Neural progenitor cell (in vitro differentiated cells): ENCODE data around the gene PRR30. TPM values are rescaled to one million over a fixed set of nuclear protein-coding genes. Genes with fewer than 3 reads are reported as not detected.

Source experiments
- DNase-seq: peaks from one replicate; pipeline ENCODE4 v3.0.0-alpha.2; 2016; ENCODE audit warnings: low spot score
- H2AFZ ChIP-seq: fragments of 200-600 bp; sonication (generic); replicated peaks from 2 replicates; pipeline ENCODE4 v1.6.1; 2016; ENCODE audit warnings: antibody characterized with exemption
- H3F3A ChIP-seq: fragments of 200-600 bp; sonication (generic); 2 replicates; pipeline ENCODE4 v1.6.1; 2016; ENCODE audit warnings: antibody characterized with exemption, low read depth
- H3K27ac ChIP-seq: fragments of 200-600 bp; sonication (generic); 2 replicates; pipeline ENCODE4 v1.5.1; 2016; ENCODE audit warnings: mild to moderate bottlenecking
- H3K27me3 ChIP-seq: fragments of 200-600 bp; sonication (generic); 2 replicates; pipeline ENCODE4 v1.6.1; 2016; ENCODE audit warnings: mild to moderate bottlenecking, moderate library complexity
- H3K36me3 ChIP-seq: fragments of 200-600 bp; sonication (generic); 2 replicates; pipeline ENCODE4 v1.5.1; 2016
- H3K4me1 ChIP-seq: fragments of 200-600 bp; sonication (generic); 2 replicates; pipeline ENCODE4 v1.6.1; 2016; ENCODE audit warnings: mixed run types
- H3K4me2 ChIP-seq: fragments of 200-600 bp; sonication (generic); 2 replicates; pipeline ENCODE4 v1.6.1; 2016
- H3K4me3 ChIP-seq: fragments of 200-600 bp; sonication (generic); 2 replicates; pipeline ENCODE4 v1.5.1; 2016
- H3K79me2 ChIP-seq: fragments of 200-600 bp; sonication (generic); 2 replicates; pipeline ENCODE4 v1.6.1; 2016; ENCODE audit warnings: low read depth
- H3K9ac ChIP-seq: fragments of 200-600 bp; sonication (generic); 2 replicates; pipeline ENCODE4 v1.6.1; 2016
- H3K9me3 ChIP-seq: fragments of 200-600 bp; sonication (generic); 2 replicates; pipeline ENCODE4 v1.5.1; 2016; ENCODE audit warnings: low read depth
- H4K20me1 ChIP-seq: fragments of 200-600 bp; sonication (generic); 2 replicates; pipeline ENCODE4 v1.6.1; 2016; ENCODE audit warnings: low read depth
- H3K27ac Mint-ChIP-seq: 3 replicates; pipeline ENCODE4 v1.8.0; 2021; ENCODE audit warnings: mixed read lengths
- H3K27me3 Mint-ChIP-seq: 2 replicates; pipeline ENCODE4 v1.8.0; 2022; ENCODE audit warnings: low read depth, mild to moderate bottlenecking, inconsistent platforms, moderate library complexity, mixed read lengths; ENCODE audit not compliant: insufficient read depth
- H3K36me3 Mint-ChIP-seq: 3 replicates; pipeline ENCODE4 v1.8.0; 2021; ENCODE audit warnings: mixed read lengths
- H3K4me1 Mint-ChIP-seq: 3 replicates; pipeline ENCODE4 v1.8.0; 2021; ENCODE audit warnings: mixed read lengths
- H3K4me3 Mint-ChIP-seq: 3 replicates; pipeline ENCODE4 v1.8.0; 2021; ENCODE audit warnings: mild to moderate bottlenecking, moderate library complexity, mixed read lengths
- H3K9me3 Mint-ChIP-seq: 3 replicates; pipeline ENCODE4 v1.8.0; 2020; ENCODE audit warnings: mixed read lengths
- EZH2 ChIP-seq: fragments of 200-600 bp; sonication (generic); IDR thresholded peaks from 2 replicates; pipeline ENCODE4 v1.6.1; 2017; ENCODE audit warnings: antibody characterized with exemption, mild to moderate bottlenecking, moderate library complexity
- EZH2phosphoT487 ChIP-seq: fragments of 200-600 bp; sonication (generic); IDR thresholded peaks from 2 replicates; pipeline ENCODE4 v1.6.1; 2017; ENCODE audit warnings: antibody characterized with exemption
- total RNA-seq: library from RNA; depleted of rRNA; stranded (reverse); fragments of >200 nt; gene quantifications from 2 replicates; pipeline ENCODE4 v1.2.3, GENCODE V29; 2015; ENCODE audit warnings: low replicate concordance
- TF ChIP-seq, protein P1 (sequence below): fragments of 200-600 bp; sonication (generic); IDR thresholded peaks from 2 replicates; pipeline ENCODE4 v1.5.1; 2017; ENCODE audit warnings: antibody characterized with exemption, mild to moderate bottlenecking

The PRR30 gene
- not detected in 2 replicates for total RNA-seq

DNA sequence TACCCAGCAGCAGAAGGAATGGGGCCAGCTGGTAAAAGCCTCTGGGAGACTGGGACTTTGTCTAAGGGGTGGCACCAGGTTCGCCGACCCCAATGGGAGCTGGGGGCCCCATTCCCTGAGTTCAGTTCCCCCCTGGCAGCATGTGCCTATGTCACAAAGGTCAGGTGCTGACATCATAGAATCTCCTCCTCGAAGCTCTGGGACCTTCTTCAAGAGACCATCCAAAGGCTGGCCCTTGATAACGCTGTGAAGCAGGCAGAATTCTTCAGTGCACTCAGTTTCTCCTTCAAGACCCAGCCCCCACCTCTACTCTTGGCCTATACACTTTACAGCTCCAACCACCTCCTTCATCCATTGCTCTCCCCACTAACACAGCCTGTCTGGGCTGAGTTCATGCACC, at the start of gene PRR30:
Gene PRR30 (minus strand): TSS at position 101 of the 400 bp plus-strand sequence. CDS start 1,081 bp downstream, outside the sequence.
- H3K9me3 Mint-ChIP-seq: peaks cover 3% of the 10 kb centered on the region
- no peak within 1 kb of the TSS for H3K4me3 Mint-ChIP-seq

DNA sequence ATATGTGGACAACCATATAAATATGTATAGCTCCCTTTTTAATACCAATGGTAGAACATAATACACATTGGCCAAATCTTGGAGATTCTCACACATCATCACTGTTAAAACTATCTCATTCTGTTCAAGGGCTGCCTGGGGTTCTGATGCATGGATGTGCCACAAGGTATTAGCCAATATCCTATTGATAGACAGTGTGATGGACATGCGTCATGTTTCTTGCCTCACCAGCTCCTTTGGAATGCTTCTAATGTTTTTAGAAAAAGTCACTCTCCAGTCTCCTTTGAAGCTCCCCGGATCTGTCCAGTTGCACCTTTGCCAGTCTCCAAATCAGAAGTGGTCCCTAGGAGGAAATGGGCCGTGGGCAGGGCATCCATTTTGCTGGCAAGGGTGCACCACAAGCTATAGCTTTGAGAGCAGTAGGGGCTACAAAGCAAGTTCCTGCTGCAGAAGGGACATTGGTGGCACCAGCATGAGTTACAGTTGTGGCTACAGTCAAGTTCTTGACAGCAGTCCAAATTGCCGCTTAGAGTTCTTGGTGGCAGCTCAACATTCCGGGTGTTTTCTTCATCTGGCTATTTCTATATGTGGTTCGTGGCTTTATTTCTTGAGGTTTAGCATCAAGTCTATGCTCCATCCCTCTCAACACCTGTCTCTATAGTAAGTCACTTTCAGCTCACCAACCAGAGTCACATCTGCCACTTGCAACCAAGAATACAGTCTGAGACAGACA, 47.6 kb upstream of the PRR30 start:
- no peaks in the 10 kb centered on the region for H3K27me3 Mint-ChIP-seq

More for the DNA sequence above, at the start of gene PRR30:
- H3K27ac ChIP-seq: no peak within 1 kb of the TSS
- no peak within 1 kb of the TSS for H3K4me2 ChIP-seq
- no peak within 1 kb of the TSS for H2AFZ ChIP-seq
- no peaks in the 10 kb centered on the region for H3K4me1 ChIP-seq
- H3K9me3 ChIP-seq: no peaks in the 10 kb centered on the region
- no peak for TF ChIP-seq EZH2
- TF ChIP-seq, protein P1, sequence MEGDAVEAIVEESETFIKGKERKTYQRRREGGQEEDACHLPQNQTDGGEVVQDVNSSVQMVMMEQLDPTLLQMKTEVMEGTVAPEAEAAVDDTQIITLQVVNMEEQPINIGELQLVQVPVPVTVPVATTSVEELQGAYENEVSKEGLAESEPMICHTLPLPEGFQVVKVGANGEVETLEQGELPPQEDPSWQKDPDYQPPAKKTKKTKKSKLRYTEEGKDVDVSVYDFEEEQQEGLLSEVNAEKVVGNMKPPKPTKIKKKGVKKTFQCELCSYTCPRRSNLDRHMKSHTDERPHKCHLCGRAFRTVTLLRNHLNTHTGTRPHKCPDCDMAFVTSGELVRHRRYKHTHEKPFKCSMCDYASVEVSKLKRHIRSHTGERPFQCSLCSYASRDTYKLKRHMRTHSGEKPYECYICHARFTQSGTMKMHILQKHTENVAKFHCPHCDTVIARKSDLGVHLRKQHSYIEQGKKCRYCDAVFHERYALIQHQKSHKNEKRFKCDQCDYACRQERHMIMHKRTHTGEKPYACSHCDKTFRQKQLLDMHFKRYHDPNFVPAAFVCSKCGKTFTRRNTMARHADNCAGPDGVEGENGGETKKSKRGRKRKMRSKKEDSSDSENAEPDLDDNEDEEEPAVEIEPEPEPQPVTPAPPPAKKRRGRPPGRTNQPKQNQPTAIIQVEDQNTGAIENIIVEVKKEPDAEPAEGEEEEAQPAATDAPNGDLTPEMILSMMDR: no peak
- TF ChIP-seq EZH2phosphoT487: no peak
- peaks cover 8% of the 10 kb centered on the region for H3F3A ChIP-seq
- Mint-ChIP-seq H3K36me3 (no peaks in the 10 kb centered on the region), H3K4me1 (no peaks in the 10 kb centered on the region), H3K27me3 (peaks cover 5% of the 10 kb centered on the region), H3K27ac (no peak within 1 kb of the TSS)
- no peaks in the 10 kb centered on the region for H3K36me3 ChIP-seq
- H3K9ac ChIP-seq: no peak within 1 kb of the TSS
- peaks cover 12% of the 10 kb centered on the region for H3K27me3 ChIP-seq
- H4K20me1 ChIP-seq: no peaks in the 10 kb centered on the region
- no peak for DNase-seq
- H3K4me3 ChIP-seq: no peak within 1 kb of the TSS
- no peaks in the 10 kb centered on the region for H3K79me2 ChIP-seq

DNA sequence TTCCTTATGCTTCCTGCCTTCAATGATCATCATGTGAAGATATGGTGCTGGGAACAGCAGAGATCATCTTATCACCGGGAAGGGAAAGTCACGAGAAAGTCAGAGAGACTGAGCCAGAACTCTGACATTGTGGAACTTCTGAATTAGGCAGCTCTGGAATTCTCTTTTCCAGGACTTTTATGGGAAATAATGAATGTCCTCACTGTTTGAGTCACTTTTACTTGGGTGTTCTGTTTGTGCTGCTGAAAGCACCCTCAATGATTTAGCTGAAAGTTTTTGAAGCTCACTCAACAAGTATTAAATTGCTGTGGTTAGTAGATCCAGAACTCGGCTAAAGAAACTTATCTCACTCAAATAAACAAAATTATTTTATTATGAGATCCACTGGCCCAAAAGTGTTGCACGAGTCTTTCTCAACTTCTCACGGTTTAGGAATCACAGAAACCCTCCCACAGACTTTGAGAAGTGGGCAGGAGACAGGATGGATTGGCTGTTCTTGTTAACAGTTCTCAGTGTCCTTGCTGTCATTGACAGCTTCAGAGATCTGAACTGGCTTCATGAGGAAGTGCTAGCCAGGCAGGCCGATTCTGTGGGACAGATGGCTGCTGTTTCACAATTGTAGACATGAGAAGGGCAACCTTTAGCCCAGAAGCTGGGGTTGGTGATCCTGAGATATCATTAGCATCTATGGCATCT, 46.3 kb upstream of the PRR30 start:
- H3K36me3 Mint-ChIP-seq: no peaks in the 10 kb centered on the region
- no peaks in the 10 kb centered on the region for H3K9me3 Mint-ChIP-seq
- Histone ChIP-seq H3F3A (no peaks in the 10 kb centered on the region), H3K4me2 (no peak overlapping the region), H3K9me3 (no peaks in the 10 kb centered on the region), H2AFZ (peak overlapping the region; percentile 60), H3K36me3 (no peaks in the 10 kb centered on the region), H3K27me3 (no peaks in the 10 kb centered on the region), H4K20me1 (no peaks in the 10 kb centered on the region), H3K4me3 (no peak overlapping the region), H3K4me1 (no peaks in the 10 kb centered on the region), H3K79me2 (no peaks in the 10 kb centered on the region), H3K27ac (no peak overlapping the region), H3K9ac (no peak overlapping the region)
- H3K27me3 Mint-ChIP-seq: no peaks in the 10 kb centered on the region
- no peaks in the 10 kb centered on the region for H3K4me1 Mint-ChIP-seq
- TF ChIP-seq, protein P1: no peak
- TF ChIP-seq EZH2phosphoT487 (no peak), EZH2 (no peak)
- H3K27ac Mint-ChIP-seq: no peak overlapping the region
- no peak for DNase-seq
- H3K4me3 Mint-ChIP-seq: no peak overlapping the region

More for the DNA sequence above, 47.6 kb upstream of the PRR30 start:
- no peaks in the 10 kb centered on the region for H3F3A ChIP-seq
- TF ChIP-seq EZH2 (no peak), EZH2phosphoT487 (no peak)
- TF ChIP-seq, protein P1: no peak
- no peak for DNase-seq
- H3K27me3 ChIP-seq: no peaks in the 10 kb centered on the region
- no peaks in the 10 kb centered on the region for H4K20me1 ChIP-seq
- H3K9me3 ChIP-seq: no peaks in the 10 kb centered on the region
- H3K79me2 ChIP-seq: no peaks in the 10 kb centered on the region
- no peak overlapping the region for H3K4me3 ChIP-seq
- Mint-ChIP-seq H3K4me3 (no peak overlapping the region), H3K36me3 (no peaks in the 10 kb centered on the region), H3K9me3 (no peaks in the 10 kb centered on the region), H3K4me1 (no peaks in the 10 kb centered on the region), H3K27ac (no peak overlapping the region)
- H3K4me1 ChIP-seq: no peaks in the 10 kb centered on the region
- H3K27ac ChIP-seq: no peak overlapping the region
- H2AFZ ChIP-seq: no peak overlapping the region
- H3K36me3 ChIP-seq: no peaks in the 10 kb centered on the region
- H3K9ac ChIP-seq: no peak overlapping the region
- H3K4me2 ChIP-seq: no peak overlapping the region
